NCI-H2107 treated with DMSO at 0.1 percent for 48 hours (cell line): ENCODE measurements around the gene CBX7.

Experiments used
- DNase-seq: peaks from one replicate; lab custom pipeline; 2025; ENCODE audit not compliant: unreplicated experiment; lab: John Stamatoyannopoulos, UW

CBX7 gene

DNA sequence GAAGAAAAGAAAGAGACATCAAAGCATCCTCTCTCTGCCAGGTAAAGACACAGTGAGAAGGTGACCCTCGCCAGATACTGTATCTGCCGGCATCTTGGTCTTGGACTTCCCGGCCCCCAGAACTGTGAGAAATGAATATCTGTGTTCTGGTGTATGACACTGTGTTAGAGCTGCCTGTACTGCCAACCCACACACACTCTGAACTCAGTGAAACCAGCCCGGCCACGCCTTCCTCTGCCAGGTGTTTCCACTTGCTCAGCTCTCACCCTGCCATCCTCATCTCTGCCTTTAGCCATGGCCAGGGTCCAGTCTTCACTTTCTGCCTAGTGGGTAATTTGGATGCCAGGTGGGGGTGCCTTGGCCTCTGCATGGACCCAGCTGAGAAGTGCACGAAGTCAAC, 24.0 kb downstream of the CBX7 start:
- no peak for DNase-seq

GRCh38 chr22:39125622-39126021, 26.9 kb downstream of the CBX7 start:
- DNase-seq: peak; percentile 41

DNA sequence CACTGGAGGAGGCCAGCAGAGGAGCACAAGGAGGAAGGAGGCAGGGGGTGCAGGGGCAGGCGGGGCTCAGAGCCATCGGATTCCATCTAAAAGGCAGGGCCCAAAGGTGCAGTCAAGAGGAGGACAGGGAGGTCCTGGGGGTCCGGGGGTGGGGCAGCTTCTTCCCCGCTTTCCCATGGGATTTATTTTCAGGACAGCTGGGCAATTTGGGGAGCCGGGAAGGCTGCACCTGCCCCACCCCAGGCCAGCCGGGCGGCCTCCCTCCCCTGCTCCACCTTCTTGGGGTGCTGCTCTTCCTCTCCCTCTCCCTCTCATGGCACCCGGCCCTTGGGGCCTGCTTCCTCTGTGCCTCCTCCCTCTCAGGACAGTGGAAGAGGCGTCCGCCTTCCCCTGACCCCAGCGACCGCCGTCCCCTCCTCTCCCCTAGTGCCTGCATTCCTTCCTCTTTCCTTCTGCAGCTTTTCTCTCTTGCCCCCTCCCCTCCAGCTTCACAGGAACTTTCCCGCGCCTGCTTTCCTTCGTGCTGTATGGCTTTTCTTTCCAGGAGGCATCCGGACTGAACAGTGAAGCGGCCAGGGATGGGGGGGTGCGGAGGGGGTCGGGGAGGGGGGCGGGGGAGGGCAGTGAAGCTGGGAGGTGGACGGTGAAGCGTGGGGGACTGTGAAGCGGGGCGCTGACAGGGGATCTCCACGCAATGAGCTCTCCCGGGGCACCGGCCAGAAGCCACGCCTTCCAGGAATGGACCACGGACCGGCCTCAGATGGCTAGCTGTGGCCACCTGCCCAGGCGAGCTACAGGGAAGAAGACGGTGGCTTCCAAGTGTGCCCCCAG, 28.5 kb downstream of the CBX7 start:
- DNase-seq: no peak

DNA sequence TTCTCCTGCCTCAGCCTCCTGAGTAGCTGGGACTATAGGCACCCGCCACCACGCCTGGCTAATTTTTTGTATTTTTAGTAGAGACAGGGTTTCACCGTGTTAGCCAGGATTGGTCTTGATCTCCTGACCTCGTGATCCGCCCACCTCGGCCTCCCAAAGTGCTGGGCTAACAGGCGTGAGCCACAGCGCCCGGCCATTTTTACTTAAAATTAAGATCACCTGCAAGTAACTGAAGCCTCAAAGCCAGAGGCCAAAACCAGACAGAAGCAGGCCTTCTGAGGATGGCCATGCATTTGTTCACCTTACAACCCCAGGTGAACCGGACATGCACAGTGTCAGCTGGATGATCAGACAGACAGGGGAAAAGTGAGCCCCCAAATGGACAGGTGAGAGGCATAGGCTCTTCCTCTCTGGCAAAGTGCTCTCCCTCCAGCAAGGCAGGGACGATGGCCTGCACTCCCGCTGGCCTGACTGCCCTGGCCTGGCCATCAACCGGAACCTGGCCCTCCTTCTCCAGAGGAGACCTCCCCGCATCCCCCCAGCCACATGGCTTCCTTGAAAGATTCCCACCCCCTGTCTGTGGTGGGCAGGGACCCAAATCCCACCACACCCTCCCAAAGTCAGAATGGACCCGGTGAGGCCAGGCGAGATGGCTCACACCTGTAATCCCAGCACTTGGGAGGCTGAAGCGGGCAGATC, 29.6 kb downstream of the CBX7 start:
- no peak for DNase-seq

- DNase-seq: no peak
Measured at GRCh38 chr22:39120983-39121382, 31.5 kb downstream of the CBX7 start.

DNA sequence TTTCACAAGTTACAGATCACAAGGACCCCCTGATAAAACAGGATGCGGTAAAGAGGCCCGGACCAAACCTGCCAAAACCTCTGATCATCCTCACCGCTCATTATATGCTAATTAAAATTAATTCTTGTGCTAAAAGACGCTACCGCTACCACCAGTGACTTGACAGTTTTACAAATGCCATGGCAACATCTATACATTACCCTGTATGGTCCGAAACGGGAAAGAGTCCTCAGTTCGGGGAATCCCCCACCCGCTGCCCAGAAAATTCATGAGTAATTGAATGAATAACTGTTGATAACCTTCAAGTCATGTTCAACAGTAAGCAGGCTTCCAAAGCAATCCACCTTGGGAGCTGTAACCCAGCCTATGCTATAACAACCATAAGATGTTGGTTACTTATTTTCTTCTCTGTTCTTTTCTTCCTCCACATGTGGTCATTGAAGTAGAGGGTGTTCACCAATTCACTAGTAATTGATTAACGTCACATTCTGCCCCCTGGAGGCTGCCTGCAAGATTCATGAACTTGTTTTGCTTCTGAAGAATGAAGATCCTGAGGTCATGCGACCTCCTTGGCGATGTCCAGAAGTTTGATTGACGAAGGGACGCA, 34.8 kb downstream of the CBX7 start:
- DNase-seq: no peak

- no peak for DNase-seq
Measured at GRCh38 chr22:39115977-39116621, 36.4 kb downstream of the CBX7 start.

GRCh38 chr22:39115570-39115969, 36.9 kb downstream of the CBX7 start:
- DNase-seq: no peak

DNA sequence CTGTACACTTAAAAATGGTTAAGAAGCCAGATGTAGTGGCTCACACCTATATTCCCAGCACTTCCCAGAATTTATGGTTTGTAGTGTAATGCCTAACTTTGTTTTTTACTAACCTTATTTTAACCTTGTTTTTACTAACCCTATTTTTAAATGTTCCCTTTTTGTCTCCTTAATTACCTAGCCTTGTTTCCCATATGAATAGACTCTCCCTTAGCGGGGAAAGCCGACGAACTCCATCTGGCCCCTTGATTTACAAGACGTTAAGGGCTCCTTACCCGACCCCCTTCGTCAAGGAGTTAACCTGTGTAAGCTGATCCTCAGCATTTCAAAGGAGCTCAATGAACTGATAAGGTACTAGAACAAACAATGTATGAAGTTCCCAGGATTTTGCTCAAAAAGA, 38.4 kb downstream of the CBX7 start:
- DNase-seq: no peak

GRCh38 chr22:39110631-39111561, 41.6 kb downstream of the CBX7 start:
- DNase-seq: no peak

DNA sequence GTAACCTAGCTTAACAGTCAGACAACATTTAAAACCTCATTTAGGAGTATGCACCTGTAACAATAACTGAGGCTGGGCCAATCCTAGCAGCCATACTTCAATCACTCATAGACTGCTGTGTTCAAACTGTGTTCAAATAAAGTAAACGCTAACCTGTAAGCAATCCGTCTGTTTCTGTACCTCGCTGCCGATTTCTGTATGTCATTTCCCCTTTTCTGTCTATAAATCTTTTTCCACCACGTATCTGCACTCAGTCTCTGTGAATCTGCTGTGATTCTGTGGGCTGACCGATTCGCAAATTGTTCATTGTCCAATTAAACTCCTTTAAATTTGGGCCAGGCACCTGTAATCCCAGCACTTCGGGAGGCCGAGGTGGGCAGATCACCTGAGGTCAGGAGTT, 43.1 kb downstream of the CBX7 start:
- DNase-seq: no peak

- no peak for DNase-seq
Measured at GRCh38 chr22:39108487-39108886, 44.0 kb downstream of the CBX7 start.

- no peak for DNase-seq
Measured at GRCh38 chr22:39106326-39106725, 46.2 kb downstream of the CBX7 start.

- DNase-seq: no peak
Measured at GRCh38 chr22:39103431-39103830, 49.0 kb downstream of the CBX7 start.

DNA sequence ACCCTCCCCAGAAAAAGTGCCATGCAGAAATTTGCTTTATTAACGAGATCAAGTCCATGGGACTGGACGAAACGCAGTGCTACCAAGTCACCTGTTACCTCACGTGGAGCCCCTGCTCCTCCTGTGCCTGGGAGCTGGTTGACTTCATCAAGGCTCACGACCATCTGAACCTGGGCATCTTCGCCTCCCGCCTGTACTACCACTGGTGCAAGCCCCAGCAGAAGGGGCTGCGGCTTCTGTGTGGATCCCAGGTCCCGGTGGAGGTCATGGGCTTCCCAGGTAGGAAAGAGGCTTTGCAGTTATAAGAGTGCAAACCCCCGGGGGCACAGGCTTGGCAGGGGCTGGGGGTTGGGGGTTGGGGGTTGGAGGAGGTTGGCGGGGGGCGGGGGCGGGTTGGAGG, 51.3 kb downstream of the CBX7 start:
- no peak for DNase-seq

GRCh38 chr22:39098576-39098975, 53.9 kb downstream of the CBX7 start:
- no peak for DNase-seq

- DNase-seq: peak; percentile 14
Measured at GRCh38 chr22:39098026-39098425, 54.5 kb downstream of the CBX7 start.

DNA sequence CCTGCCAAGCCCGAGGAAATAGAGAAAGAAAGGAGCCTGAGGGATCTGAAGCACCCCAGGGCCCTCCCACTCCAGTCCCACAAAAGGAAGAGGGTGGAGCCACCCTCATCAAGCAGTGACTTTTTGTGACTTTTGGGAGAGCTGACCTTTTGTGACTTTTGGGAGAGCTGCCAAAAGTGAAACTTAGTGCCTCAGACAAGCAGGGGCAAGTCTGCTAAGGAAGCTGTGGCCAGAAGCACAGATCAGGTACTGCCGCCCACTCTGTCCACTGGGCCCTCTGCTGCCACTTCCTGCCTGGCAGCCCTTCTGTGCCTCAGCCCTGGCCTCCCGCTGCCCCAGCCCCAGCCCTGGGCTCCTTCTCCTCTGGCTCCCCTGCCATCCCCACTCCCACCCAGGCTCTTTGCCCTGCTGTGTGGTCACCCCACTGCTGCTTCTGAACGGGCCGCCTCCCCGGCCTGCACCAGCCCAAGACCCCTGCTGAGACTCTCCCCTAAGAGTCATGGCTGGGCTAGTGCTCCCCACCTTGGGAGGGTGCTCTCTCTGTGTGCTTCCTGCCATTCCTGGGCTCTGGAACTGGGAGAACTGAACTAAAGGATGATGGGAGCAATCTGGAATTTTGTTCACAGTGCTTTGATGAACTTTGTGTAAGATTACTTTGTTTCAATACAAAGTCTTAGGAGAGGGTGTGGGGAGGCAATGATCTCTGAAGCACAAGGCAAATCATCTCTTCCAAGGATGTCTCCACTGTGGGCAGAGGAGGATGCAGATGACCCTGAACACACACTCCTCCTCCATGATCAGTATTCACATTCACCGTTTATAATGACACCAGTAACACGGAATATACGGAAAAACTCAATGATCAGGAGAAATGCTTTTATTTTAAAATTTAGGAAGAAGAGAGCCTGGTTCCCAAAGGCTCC, 55.1 kb downstream of the CBX7 start, which contains the start of gene APOBEC3H:
Gene APOBEC3H, plus strand, starts transcription at position 147 of the 923 bp plus-strand sequence. CDS start 3,035 bp downstream, outside the sequence.
- DNase-seq: no peak

DNA sequence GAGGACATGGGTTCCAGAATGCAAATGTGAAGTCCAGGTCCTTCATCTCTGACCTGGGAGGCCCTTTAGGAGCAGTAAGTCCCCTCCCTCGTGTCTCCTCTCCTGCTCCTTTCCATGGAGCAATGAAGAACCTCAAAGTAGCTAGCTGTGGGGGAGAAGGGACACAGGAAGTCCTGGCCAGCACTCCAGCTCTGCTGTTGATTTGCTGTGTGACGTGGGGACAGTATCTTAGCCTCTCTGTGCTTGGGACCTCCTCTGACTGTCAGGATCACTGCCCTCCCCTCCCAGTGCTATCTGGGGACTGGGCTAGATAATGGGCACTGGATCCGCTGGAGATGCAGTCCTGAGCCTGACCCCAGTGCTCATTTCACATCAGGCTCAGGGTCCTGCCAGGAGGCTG, 56.5 kb downstream of the CBX7 start:
- no peak for DNase-seq
